Measurements from ENCODE around the gene PCCA. TPM values are rescaled to one million over a fixed set of nuclear protein-coding genes. Genes with fewer than 3 reads are reported as not detected.

PCCA gene
- 1 to 10 TPM; 8.7 to 9.7 TPM for total RNA-seq
- 1 to 10 TPM; 4.4 to 6.2 TPM for polyA plus RNA-seq

- Mint-ChIP-seq H3K9me3 (no peaks in the 10 kb centered on the region), H3K27ac (peak within 1 kb of the TSS; percentile 28 to 96 (median 84)), H3K27me3 (no peaks in the 10 kb centered on the region), H3K4me1 (peaks cover 14 to 28% (median 16%) of the 10 kb centered on the region in 4 donors), H3K4me3 (peak within 1 kb of the TSS; percentile 90 to 99 (median 98)), H3K36me3 (peaks cover 4 to 5% of the 10 kb centered on the region in 2 donors)
- H3K27ac ChIP-seq (ENCODE audit: low read depth, low read length) = peak within 1 kb of the TSS; percentile 44
- H3K4me1 ChIP-seq (ENCODE audit: insufficient read depth, low read length) = peaks cover 28% of the 10 kb centered on the region
- no peaks in the 10 kb centered on the region for H3K36me3 ChIP-seq (ENCODE audit: insufficient read depth, low read length)
- intact Hi-C loops (cut with micrococcal nuclease) = loop anchor here (2.0 kb wide), 1 partner anchor 432 kb away; no protein-coding TSS in a partner anchor
- no peaks in the 10 kb centered on the region for H3K27me3 ChIP-seq (ENCODE audit: insufficient read depth, low read length)
- peak within 1 kb of the TSS; percentile 66 to 81 for H3K4me3 ChIP-seq (ENCODE audit: low read length in 2 of 2)
- ChIA-PET CTCF (ENCODE audit: partially characterized antibody) (interaction anchor here (0.5 to 2.0 kb wide), 3 partner anchors 146 to 426 kb away, joined by 3 to 6 read pairs (median 3); no protein-coding TSS in a partner anchor), POLR2A (ENCODE audit: partially characterized antibody) (interaction anchor here (1.0 to 1.2 kb wide), 3 partner anchors 113 to 432 kb away, joined by 3 to 4 read pairs (median 3); no protein-coding TSS in a partner anchor)
- no peaks in the 10 kb centered on the region for H3K9me3 ChIP-seq (ENCODE audit: control insufficient read depth in 1 of 2, low read length in 2 of 2)
- peak; percentile 41 to 75 (median 50) for DNase-seq
These were observed at the start of gene PCCA for GRCh38 chr13:100088644-100089464. PCCA (plus strand) TSS chr13:100089093; CDS start chr13:100089121, 28 bp downstream.

DNA sequence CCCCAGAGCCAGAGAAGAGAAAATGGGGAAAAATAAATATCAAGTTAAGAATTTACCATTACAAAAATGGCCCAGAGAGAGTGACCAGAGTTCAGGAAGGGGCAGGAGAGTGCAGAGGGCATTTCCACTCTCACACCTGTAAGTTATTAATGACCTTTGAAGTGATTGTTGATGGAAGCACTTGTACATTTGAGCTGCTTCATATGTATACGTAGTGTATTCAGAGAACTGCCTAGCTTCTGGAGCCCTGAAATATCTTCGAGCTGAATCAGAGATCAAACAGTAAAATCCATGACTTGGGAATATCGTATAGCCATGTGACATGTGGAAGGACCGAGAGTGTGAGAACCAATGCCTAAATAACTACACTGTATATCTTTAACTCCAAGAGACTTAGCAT lies 49.2 kb upstream of the PCCA start:
- intact Hi-C loops (cut with micrococcal nuclease) = no loop called here
- no peak for DNase-seq
- Mint-ChIP-seq H3K9me3 (no peaks in the 10 kb centered on the region), H3K4me3 (no peak overlapping the region), H3K36me3 (no peaks in the 10 kb centered on the region), H3K27me3 (peaks cover 2 to 6% of the 10 kb centered on the region in 2 donors), H3K27ac (peak overlapping the region in 1 of 7 donors; percentile 0), H3K4me1 (no peaks in the 10 kb centered on the region)
- no peaks in the 10 kb centered on the region for H3K36me3 ChIP-seq (ENCODE audit: insufficient read depth, low read length)
- H3K27me3 ChIP-seq (ENCODE audit: insufficient read depth, low read length) = no peaks in the 10 kb centered on the region
- no peak overlapping the region for H3K4me3 ChIP-seq (ENCODE audit: low read length in 2 of 2)
- no peaks in the 10 kb centered on the region for H3K9me3 ChIP-seq (ENCODE audit: control insufficient read depth in 1 of 2, low read length in 2 of 2)
- H3K27ac ChIP-seq (ENCODE audit: low read depth, low read length) = no peak overlapping the region
- H3K4me1 ChIP-seq (ENCODE audit: insufficient read depth, low read length) = no peaks in the 10 kb centered on the region
- POLR2A ChIA-PET (ENCODE audit: partially characterized antibody) = no interaction called here
- CTCF ChIA-PET (ENCODE audit: partially characterized antibody) = no interaction called here

DNA sequence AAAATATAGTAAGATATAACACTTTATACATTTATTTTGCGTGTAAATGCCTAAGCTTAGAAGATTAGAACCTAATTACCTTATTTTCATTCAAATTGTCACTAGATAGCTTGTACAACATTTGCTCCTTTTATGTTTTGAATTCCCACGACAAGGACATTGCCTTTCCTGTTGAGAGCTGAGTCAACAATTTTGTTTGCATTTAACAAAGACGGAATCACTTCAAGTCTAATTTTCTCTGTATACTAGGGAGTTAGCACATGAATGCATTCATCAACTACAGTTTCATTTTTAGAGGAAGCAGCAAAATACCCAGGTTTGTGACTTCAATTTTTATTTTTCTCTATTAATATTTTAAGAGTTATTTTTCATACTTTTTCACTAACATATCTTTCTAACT lies 48.7 kb upstream of the PCCA start:
- Mint-ChIP-seq H3K9me3 (no peaks in the 10 kb centered on the region), H3K27me3 (peaks cover 2 to 6% of the 10 kb centered on the region in 2 donors), H3K27ac (no peak overlapping the region), H3K36me3 (no peaks in the 10 kb centered on the region), H3K4me3 (no peak overlapping the region), H3K4me1 (no peaks in the 10 kb centered on the region)
- intact Hi-C loops (cut with micrococcal nuclease) = no loop called here
- Histone ChIP-seq H3K4me3 (ENCODE audit: low read length in 2 of 2) (no peak overlapping the region), H3K9me3 (ENCODE audit: control insufficient read depth in 1 of 2, low read length in 2 of 2) (no peaks in the 10 kb centered on the region), H3K4me1 (ENCODE audit: insufficient read depth, low read length) (no peaks in the 10 kb centered on the region), H3K27ac (ENCODE audit: low read depth, low read length) (no peak overlapping the region), H3K27me3 (ENCODE audit: insufficient read depth, low read length) (no peaks in the 10 kb centered on the region), H3K36me3 (ENCODE audit: insufficient read depth, low read length) (no peaks in the 10 kb centered on the region)
- ChIA-PET POLR2A (ENCODE audit: partially characterized antibody) (no interaction called here), CTCF (ENCODE audit: partially characterized antibody) (no interaction called here)
- DNase-seq = no peak

DNA sequence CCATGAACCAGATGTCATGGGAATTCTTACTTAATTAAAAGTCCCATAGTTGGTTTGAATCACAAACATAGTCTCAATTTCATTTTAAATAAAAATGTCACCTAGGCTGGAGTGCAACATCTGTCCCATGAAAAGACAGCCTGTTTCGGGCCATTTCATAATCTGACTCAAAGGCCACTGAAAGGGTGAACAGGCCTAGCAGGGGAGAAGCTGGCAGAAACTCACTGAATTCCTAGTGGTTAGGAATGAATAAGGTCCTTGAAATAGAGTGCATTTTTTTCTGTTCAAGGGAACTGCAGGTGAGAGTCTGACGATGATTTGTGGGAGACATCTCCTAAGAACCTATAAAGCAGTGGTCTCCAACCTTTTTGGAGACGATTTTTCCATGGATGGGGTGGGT lies 44.0 kb upstream of the PCCA start:
- Histone ChIP-seq H3K4me1 (ENCODE audit: insufficient read depth, low read length) (no peaks in the 10 kb centered on the region), H3K4me3 (ENCODE audit: low read length in 2 of 2) (no peak overlapping the region), H3K9me3 (ENCODE audit: control insufficient read depth in 1 of 2, low read length in 2 of 2) (no peaks in the 10 kb centered on the region), H3K36me3 (ENCODE audit: insufficient read depth, low read length) (no peaks in the 10 kb centered on the region), H3K27me3 (ENCODE audit: insufficient read depth, low read length) (no peaks in the 10 kb centered on the region), H3K27ac (ENCODE audit: low read depth, low read length) (no peak overlapping the region)
- Mint-ChIP-seq H3K27ac (no peak overlapping the region), H3K4me1 (no peaks in the 10 kb centered on the region), H3K4me3 (no peak overlapping the region), H3K27me3 (peaks cover 6% of the 10 kb centered on the region in 2 donors), H3K9me3 (no peaks in the 10 kb centered on the region), H3K36me3 (no peaks in the 10 kb centered on the region)
- intact Hi-C loops (cut with micrococcal nuclease) = no loop called here
- no peak for DNase-seq
- ChIA-PET POLR2A (ENCODE audit: partially characterized antibody) (no interaction called here), CTCF (ENCODE audit: partially characterized antibody) (interaction anchor here (1.6 kb wide), 1 partner anchor 190 kb away, joined by 4 read pairs; no protein-coding TSS in a partner anchor)

GRCh38 chr13:100045355-100045754 lies 43.5 kb upstream of the PCCA start:
- H3K36me3 Mint-ChIP-seq = no peaks in the 10 kb centered on the region
- no peak overlapping the region for H3K27ac Mint-ChIP-seq
- Histone ChIP-seq H3K9me3 (ENCODE audit: control insufficient read depth in 1 of 2, low read length in 2 of 2) (no peaks in the 10 kb centered on the region), H3K27ac (ENCODE audit: low read depth, low read length) (no peak overlapping the region), H3K4me1 (ENCODE audit: insufficient read depth, low read length) (no peaks in the 10 kb centered on the region), H3K4me3 (ENCODE audit: low read length in 2 of 2) (no peak overlapping the region), H3K36me3 (ENCODE audit: insufficient read depth, low read length) (no peaks in the 10 kb centered on the region), H3K27me3 (ENCODE audit: insufficient read depth, low read length) (no peaks in the 10 kb centered on the region)
- no peaks in the 10 kb centered on the region for H3K9me3 Mint-ChIP-seq
- H3K4me1 Mint-ChIP-seq = no peaks in the 10 kb centered on the region
- no peak for DNase-seq
- peaks cover 4 to 7% of the 10 kb centered on the region in 2 donors for H3K27me3 Mint-ChIP-seq
- no peak overlapping the region for H3K4me3 Mint-ChIP-seq
- intact Hi-C loops (cut with micrococcal nuclease) = no loop called here
- ChIA-PET CTCF (ENCODE audit: partially characterized antibody) (no interaction called here), POLR2A (ENCODE audit: partially characterized antibody) (no interaction called here)

- Histone ChIP-seq H3K9me3 (ENCODE audit: control insufficient read depth in 1 of 2, low read length in 2 of 2) (no peaks in the 10 kb centered on the region), H3K4me1 (ENCODE audit: insufficient read depth, low read length) (no peaks in the 10 kb centered on the region), H3K36me3 (ENCODE audit: insufficient read depth, low read length) (no peaks in the 10 kb centered on the region), H3K4me3 (ENCODE audit: low read length in 2 of 2) (no peak overlapping the region), H3K27ac (ENCODE audit: low read depth, low read length) (no peak overlapping the region), H3K27me3 (ENCODE audit: insufficient read depth, low read length) (no peaks in the 10 kb centered on the region)
- Mint-ChIP-seq H3K36me3 (no peaks in the 10 kb centered on the region), H3K4me3 (no peak overlapping the region), H3K27ac (no peak overlapping the region), H3K9me3 (no peaks in the 10 kb centered on the region), H3K27me3 (peaks cover 8 to 15% of the 10 kb centered on the region in 2 donors), H3K4me1 (no peaks in the 10 kb centered on the region)
- ChIA-PET POLR2A (ENCODE audit: partially characterized antibody) (no interaction called here), CTCF (ENCODE audit: partially characterized antibody) (no interaction called here)
- intact Hi-C loops (cut with micrococcal nuclease) = no loop called here
- DNase-seq = no peak
These were observed 37.8 kb upstream of the PCCA start for GRCh38 chr13:100051070-100051469.

DNA sequence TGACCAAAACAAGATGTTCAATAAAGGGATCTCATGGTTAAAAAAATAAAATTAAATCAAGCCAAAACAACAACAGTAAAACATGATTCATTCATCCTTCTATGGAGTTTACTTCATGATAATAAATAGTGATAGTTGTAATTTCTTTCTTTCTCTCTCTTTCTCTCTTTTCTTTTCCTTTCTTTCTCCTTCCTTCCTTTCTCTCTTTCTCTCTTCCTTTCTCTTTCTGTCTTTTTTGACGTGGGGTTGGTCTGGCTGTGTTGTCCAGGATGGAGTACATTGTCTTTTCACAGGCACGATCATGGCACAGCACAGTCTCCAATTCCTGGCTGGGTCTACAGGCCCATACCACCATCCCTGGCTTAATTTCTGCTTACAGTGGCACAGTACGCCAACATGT lies 29.1 kb upstream of the PCCA start:
- no peak for DNase-seq
- ChIA-PET POLR2A (ENCODE audit: partially characterized antibody) (no interaction called here), CTCF (ENCODE audit: partially characterized antibody) (no interaction called here)
- Histone ChIP-seq H3K27ac (ENCODE audit: low read depth, low read length) (no peak overlapping the region), H3K4me1 (ENCODE audit: insufficient read depth, low read length) (no peaks in the 10 kb centered on the region), H3K27me3 (ENCODE audit: insufficient read depth, low read length) (peaks cover 9% of the 10 kb centered on the region), H3K9me3 (ENCODE audit: control insufficient read depth in 1 of 2, low read length in 2 of 2) (no peaks in the 10 kb centered on the region), H3K4me3 (ENCODE audit: low read length in 2 of 2) (no peak overlapping the region), H3K36me3 (ENCODE audit: insufficient read depth, low read length) (no peaks in the 10 kb centered on the region)
- Mint-ChIP-seq H3K27me3 (peaks cover 8% of the 10 kb centered on the region in 2 donors), H3K36me3 (no peaks in the 10 kb centered on the region), H3K9me3 (peaks cover 0 to 15% (median 9%) of the 10 kb centered on the region in 8 donors), H3K4me3 (no peak overlapping the region), H3K4me1 (peaks cover 0 to 3% (median 0%) of the 10 kb centered on the region in 4 donors), H3K27ac (peak overlapping the region in 5 of 7 donors; percentile 19 to 97 (median 70))
- intact Hi-C loops (cut with micrococcal nuclease) = no loop called here
